Middle frontal gyrus (tissue), 1 donor: ENCODE measurements around the gene FECH.

Experiments
- DNase-seq: peaks from one replicate; pipeline ENCODE4 v3.0.0-alpha.2; 2015; ENCODE audit warnings: low spot score; ENCODE audit errors: extremely low spot score

Gene FECH

DNA sequence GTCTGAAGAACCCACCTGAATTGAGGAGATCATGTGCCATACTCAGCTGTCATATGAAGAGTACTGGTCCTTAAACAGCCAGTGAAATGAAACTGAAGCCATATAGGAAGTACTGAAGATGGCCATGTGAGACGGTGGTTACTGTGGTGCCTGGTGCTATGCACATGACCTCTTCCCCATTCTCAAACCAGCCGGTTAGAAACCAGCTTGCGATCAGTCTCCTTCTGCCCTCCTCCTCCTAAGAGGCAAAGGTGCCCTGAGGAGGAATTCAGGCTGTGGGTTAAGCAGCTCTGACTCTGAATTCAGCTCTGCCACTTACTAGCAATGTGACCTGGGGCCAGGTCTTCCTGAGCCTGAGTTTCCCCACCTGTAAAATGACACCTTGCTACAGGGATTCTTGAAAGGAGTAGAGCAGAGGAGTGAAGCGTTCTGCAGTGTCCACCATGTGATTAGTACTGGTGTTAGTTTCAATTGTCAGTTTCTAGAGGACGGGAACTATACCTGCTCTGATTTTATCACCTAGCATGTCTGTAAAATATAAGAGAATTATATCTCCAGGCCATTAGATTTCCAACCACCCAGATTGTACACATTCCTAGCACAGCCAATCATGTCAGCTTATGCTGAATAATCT lies 5.1 kb downstream of the FECH start:
- no peak for DNase-seq

DNA sequence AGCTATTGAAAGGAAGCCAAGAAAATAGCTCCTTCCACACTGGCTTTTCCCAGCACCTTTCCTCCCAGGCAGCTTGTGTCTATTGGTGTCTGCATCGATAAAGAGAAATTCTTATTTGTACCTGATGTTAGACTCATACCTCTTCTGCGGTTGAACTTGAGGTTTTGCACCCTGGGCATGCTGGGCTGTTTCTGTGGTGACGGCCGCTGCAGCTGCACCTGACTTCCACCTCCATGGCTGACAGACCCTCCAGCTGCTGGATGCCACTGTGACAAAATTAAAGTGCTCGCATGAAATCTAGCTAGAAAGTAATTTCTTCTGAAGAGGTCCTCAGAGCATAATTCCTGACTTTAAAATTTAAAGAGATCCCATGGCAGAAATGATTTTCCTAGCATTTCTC lies 6.6 kb downstream of the FECH start:
- DNase-seq = no peak

DNA sequence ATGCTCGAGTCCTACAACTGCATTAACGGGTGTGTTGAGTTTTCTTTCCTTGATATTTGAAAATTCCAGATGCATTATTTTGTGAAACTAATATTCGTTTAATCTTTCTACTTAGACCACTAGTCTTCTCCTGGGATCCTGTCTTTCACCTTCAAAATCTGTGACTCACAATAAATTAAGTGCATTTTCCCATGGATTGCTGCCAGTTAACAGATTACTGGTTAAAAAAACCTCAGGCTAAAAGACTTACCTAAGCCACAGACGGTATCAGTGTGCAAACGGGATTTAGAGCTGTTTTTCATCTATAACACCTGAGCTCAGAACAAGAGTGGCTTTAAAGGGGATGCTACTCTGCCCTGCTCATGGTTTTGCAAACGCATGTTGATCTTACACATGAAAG lies 10.2 kb downstream of the FECH start:
- no peak for DNase-seq

DNA sequence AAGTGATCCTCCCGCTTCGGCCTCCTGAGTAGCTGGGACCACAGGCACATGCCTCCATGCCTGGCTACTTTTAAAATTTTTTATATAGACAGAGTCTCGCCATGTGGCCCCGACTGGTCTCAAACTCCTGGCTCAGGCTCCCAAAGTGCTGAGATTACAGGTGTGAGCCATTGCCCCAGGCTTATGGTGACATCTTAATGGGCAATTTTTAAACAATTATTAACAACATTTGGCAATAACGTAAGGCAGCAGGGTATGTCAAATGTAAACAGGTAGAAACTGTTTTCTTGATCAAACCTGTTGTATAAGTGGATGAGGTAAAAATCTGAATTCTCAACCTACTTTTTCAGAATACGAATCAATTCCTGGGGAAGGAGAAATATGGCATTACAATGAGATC lies 11.0 kb downstream of the FECH start:
- DNase-seq = no peak

DNA sequence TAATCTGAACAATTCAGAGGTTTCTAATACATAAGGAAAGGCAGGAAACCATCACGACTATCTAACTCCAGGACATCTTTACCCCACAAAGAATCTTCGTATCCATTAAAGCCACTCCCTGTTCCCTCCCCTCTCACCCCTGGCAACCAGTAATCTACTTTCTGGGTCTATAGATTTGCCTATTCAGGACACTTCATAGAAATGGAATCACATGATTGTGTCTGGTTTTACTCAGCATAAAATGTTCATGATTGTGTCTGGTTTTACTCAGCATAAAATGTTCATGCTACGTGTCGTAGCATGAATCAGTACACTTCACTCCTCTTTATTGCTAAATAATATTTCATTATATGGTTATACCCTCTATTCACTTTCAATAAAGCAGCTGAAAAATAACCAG lies 11.6 kb downstream of the FECH start:
- no peak for DNase-seq

DNA sequence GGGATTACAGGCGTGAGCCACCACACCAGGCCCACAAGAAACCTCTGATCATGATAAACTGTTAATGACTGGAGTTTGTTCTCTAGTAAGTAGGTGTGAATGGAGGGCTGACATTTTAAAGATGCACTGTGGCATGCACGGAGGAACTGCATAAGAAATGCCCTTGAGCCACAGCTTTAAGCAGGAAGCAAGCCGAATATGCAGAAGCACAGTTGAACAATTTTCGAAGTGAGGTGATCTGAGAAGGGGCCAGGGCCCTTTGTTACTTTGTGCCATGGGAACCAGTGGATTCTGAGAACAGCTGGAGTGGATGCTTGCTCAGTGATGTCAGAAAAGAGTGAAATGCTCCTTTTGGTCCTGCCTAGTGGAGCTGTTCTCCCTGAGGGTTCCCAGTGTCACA lies 16.3 kb downstream of the FECH start:
- DNase-seq = no peak

DNA sequence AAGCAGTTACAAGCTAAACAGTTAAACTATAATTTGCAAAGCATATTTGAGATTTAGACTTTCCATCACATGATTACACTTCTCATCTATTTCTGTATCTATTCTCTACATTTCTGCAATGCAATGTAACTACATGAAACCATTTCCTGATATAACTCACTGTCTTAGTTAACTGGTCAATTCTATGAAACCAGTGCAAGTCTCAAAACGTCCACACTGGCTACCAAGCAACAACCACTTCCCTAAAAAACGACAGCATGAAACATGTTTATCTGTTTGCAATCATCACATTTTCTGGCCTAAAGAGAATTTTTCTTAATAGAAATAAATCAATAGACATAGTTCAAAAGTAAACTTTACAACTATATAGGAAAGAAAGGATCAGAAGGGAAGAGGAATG lies 17.4 kb downstream of the FECH start:
- no peak for DNase-seq

DNA sequence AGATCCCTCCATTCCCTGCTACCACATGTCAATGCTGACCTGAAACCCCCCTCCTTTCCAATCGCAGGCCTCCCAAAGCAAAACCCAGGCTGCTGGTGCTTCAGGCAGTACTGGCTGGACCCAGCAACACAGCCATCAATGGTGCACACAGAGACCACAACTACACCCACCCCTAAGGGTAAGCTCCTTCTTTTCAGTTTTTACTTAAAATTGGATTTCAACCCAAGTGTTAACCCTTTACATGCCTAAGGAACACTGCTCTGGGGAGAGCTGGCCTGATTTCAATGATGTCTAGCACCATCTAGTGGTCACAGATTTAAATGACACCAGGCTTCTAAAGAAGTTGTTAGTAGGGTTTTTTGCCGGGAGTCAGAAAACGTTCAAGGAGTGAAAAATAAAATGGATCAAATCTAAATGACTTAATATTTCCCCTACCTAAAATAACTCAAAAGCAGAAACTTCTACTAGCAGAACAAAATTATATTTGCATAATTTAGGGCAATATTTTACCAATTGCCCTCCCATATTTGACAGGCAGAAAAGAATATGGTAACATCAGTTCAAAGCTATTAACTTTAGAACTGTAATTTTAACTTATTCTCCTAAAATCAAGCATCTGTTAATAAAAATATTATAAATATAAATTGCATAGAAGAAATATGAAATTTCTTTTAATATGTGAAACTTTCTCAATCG lies 24.6 kb downstream of the FECH start:
- DNase-seq = no peak

DNA sequence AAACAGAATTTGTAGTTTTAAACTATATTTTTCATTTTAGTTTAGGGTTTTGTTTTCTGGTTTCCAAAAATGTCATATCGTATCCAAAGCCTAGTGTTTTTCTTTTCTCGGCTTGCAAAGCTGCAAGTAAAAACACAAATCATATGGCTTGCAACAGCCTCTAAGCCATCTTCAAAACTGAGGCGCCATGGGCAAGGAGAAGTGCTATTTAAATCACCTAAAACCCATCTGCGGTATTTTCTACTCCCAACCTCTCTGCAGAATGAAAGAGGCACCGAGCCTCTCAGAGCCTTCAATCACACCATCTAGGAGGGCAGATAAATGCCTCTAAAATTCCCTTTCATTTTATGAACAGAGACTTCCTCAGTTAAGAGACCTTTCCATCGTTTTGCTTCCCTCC lies 25.2 kb downstream of the FECH start:
- no peak for DNase-seq

DNA sequence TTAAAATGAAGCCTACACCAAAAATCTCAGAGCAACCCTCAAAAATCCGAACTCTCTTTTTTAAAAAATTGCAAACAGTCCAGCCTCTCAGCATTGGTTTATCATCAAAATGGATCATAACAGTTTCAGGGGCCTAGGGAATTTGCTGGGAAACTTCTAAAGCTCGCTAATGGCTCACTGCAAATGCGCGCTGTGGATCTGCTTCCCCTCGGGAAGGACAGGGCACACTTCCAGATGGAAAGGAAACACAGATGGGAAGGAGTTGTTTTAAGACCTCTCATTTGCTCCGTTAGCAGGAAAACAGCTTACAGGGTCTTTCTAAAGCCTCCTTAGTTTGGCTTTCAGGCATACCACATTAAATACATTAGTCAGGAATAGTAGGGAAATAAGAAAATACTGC lies 27.2 kb downstream of the FECH start:
- no peak for DNase-seq

DNA sequence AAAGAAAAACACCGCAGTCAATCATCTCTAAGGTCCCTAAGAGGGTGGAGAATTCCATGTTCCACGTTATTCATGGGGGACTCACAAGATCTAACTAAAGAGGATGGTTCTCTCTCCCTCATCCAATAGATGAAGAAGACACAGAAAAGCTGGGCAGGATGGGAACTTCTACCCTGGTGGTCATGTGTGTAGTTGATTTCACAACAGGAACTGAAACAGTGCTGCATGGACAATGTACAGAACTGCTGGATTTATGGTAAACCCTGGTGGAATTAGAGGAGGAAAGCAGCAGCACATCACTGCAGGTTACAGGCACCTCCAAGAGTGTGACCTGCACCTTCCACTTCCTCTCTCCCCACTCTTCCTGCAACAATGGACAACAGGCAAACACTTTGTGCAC lies 31.4 kb downstream of the FECH start:
- no peak for DNase-seq

DNA sequence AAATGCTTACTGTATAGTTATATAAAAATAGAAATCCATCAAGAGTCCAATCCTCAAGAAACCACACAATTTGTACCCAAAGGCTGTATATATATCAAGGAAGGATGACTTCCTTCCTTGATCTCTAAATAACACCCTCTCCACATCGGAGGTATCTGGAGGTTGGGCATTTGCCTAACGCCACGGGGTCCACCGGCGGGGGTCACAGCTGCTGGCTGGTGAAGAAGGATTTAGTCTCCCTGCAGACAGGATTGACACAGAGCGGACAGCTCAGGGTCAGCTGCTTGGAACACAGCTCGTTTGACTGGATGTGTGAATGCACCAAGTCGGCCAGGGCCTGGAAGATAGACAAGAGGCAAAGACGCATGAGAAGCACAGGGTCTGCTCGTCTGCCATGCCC lies 36.0 kb downstream of the FECH start:
- DNase-seq = no peak

DNA sequence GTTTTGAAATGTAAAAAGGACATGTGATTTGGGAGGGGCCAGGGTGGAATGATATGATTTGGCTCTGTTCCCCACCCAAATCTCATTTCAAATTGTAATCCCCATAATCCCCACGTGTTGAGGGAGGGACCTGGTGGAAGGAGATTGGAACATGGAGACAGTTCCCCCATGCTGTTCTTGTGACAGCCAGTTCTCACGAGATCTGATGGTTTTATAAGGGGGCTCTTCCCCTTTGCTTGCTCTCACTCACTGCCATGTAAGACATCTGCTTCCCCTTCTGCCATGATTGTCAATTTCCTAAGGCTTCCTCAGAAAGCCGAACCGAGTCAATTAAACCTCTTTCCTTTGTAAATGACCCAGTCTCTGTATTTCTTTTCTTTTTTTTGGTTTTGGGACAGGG lies 39.2 kb downstream of the FECH start:
- no peak for DNase-seq

DNA sequence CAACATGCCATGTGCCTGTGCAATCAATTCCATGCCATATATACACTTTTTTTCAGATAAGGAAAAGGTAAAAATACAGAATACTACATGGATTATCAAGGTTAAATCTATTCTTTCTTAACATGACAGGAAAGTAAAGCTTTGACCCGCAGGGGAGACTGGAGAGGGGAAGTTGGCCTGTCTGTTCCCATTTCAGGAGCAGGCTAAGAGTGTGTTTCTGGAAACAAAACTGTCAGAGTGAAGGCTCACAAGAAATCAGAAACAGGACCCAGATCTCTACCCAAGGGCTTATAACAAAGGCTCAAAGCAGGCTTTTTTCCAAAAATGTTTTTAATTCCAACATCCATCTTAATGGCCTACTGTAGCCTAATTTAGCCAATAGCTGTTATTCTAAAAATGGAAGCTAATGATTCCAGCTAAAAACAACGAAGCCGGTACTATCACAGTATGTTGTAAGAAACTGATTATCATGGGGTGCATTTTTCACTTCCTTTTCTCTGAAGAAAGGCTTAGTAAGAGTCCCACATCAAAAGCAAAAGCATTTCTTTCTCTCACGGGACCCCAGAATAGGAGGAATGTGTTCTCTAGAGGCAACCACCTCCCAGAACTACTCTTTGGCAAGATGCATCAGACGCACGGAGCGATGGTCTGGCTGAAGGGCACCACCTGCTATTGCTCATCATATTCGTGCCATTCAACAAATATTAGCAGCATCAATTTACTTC lies 41.4 kb downstream of the FECH start:
- no peak for DNase-seq

DNA sequence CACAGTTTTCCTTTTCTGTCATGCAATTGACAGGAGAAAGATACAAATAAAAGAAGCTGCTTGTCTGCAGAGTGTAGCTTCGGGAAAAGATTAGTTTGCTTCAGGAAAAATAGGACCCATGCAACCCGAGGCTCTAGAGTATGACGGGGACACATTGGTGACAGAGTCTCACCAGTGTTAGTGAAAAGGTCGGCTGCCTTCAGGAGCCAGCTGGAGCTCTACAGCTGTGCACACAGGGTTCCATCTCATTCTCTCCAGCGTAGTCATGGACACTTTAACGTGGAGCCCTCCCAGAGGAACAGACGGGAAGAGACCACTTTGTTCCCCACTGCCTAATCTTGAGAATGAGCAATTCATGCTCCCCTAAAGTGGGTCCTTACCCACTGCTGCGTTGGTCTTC lies 42.9 kb downstream of the FECH start:
- no peak for DNase-seq

DNA sequence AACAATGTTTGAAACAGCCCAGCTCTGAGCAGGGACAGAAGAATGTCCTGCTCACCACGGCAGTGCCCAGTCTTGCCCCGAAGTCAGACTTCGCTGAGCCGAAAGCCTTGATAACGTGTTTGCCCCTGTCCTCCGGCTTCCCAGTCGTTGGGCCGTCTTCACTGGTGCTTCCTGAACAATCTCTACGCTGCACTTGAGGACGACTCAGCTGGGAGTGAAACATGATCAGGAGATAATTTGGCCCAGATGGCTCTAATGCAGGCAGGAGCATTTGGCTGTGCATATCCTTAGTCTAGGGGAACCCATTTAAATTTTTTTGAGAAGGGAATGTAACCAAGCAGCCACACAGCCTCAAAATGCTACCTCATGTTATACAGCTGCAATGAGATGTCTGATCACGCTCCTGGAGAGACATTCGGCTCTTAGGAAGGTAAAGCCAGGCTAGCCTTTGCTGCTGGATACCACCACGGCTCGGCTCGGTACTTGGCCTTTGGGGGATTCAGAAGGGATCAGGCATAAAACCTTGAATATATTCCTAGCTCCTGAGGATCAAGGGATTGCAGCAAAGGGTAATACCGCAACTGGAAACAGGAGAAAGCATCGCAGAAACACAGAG lies 43.6 kb downstream of the FECH start:
- no peak for DNase-seq

DNA sequence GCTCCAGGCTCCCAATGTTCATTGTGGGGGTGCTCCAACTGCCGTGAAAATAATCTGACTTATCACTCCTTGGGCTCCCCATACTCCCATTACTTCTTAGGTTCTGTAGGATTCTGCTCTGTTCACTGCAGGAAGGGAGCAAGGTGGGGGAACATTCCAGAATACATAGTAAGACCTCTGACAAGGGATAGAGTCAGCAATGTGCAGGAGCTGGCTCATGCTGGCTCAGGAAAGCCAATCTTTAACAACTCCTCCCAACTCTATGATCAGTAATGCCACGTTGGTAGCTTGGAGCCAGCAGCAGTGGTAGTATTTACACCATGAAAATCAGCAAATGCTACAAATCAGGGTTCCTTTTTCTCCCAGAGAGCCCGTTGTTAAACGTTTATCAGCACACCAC lies 44.4 kb downstream of the FECH start:
- DNase-seq = no peak

DNA sequence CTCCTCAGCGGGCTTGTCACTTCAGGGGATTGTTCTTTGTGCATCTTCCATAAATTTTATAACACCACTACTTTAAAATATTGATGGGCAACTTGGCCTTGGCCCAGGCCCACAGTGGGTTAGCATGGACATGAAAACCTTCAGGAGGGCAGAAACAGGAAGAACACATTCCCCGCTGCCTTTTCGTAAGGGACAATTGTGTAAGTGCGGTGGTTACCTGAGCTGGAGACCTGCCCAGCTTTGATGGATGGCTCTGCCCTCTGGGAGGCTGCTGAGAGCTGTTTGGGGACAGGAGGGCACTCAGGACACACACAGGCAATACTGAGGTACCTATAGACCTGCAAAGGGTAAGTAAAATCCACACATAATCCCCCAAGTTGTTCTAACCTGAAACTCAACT lies 46.8 kb downstream of the FECH start:
- DNase-seq = no peak

DNA sequence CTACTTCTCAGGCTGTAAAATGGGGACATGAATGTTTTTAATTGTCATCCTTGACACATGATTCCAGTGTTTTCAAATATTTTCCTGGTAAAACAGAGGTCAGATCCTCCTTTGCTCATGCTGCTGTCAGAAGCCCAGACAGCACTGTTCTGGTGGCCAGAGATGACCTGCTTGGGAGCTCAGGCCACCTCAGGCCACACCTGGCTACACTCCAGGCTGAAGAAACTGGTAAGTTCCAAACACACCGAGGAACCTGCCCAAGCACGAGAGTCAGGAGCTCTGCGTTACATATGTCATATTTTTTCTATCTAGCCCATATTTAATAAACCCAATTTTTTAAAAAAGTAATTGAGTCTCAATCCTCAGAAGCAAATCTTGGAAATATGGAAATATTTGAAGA lies 47.9 kb downstream of the FECH start:
- no peak for DNase-seq

DNA sequence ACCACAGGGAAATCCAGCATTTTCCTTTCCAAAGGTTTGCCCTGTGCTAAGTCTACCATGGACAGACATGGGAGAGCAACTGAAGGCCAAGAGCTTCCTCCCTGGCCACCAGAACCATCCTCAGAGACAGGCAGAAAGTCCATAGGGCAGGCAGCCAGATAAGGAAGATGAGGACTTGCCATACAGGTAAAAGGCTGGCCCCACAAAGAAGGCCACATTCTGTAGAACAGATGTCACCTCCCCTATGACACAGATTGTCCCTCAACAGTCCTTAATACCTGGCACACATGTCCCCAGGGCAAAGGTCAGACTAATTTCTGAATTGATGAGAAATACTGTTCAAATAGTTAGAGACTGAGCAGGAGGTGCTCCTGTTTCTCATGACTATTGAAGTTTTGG lies 52.0 kb downstream of the FECH start:
- DNase-seq = no peak

DNA sequence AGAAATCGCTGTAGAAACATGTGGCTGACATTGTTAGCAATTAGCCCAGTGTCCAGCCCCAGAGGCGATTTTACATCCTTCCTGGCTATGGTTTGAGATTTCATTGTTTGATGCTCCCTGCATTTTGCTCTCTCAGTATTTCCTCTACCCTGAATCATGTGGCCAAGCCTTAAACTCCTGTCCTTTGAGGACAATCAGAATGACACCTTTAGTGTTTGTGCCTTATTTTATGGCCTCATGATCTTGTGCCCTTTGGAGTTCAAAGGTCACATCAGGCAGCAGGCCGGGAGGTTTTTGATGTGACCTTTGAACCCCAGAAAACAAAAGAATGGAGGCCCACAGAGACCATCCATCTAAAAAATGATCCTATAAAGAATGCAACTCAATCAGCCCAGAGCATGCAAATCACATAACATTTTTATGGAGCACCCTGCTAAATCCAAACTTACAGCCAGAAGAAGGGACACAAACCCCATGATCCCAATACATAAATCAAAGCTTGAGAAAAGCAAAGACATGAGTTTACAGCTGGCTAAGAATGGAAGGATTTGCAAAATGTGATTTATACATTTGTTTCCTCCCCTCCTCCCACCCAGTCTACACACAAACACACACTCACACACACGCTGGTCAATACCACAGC lies 52.5 kb downstream of the FECH start:
- DNase-seq = no peak
